MM.1S (cell line): Measurements from ENCODE around the gene C1orf210.

Experiments
- DNase-seq: peaks from one replicate; pipeline ENCODE4 v3.0.0-alpha.2; 2015
- H2AFZ ChIP-seq: fragments of 300-600 bp; sonication (generic); 2 replicates; pipeline ENCODE4 v1.6.0; 2016; ENCODE audit warnings: antibody characterized with exemption, low read length
- H3F3A ChIP-seq: fragments of 300-600 bp; sonication (generic); 2 replicates; pipeline ENCODE4 v1.6.1; 2016; ENCODE audit warnings: mild to moderate bottlenecking, antibody characterized with exemption, low read length, moderate library complexity, mixed read lengths; ENCODE audit not compliant: insufficient read depth
- H3K27ac ChIP-seq: fragments of 300-600 bp; sonication (generic); 2 replicates; pipeline ENCODE4 v1.5.1; 2016; ENCODE audit warnings: mild to moderate bottlenecking, low read length
- H3K27me3 ChIP-seq: fragments of 300-600 bp; sonication (generic); replicated peaks from 2 replicates; pipeline ENCODE4 v1.6.0; 2016; ENCODE audit warnings: low read length; ENCODE audit not compliant: insufficient read depth
- H3K36me3 ChIP-seq: fragments of 300-600 bp; sonication (generic); replicated peaks from 2 replicates; pipeline ENCODE4 v1.6.1; 2016; ENCODE audit warnings: mild to moderate bottlenecking, low read length, mixed read lengths; ENCODE audit not compliant: insufficient read depth
- H3K4me1 ChIP-seq: fragments of 300-600 bp; sonication (generic); 2 replicates; pipeline ENCODE4 v1.6.1; 2016; ENCODE audit warnings: low read length, mixed read lengths
- H3K4me2 ChIP-seq: fragments of 300-600 bp; sonication (generic); 2 replicates; pipeline ENCODE4 v1.6.0; 2016; ENCODE audit warnings: low read depth, low read length
- H3K4me3 ChIP-seq: fragments of 300-600 bp; sonication (generic); 2 replicates; pipeline ENCODE4 v1.5.1; 2016; ENCODE audit warnings: low read length, mixed read lengths
- H3K79me2 ChIP-seq: fragments of 300-600 bp; sonication (generic); 2 replicates; pipeline ENCODE4 v1.6.1; 2016; ENCODE audit warnings: mixed run types, low read length, mixed read lengths
- H3K9ac ChIP-seq: fragments of 300-600 bp; sonication (generic); 2 replicates; pipeline ENCODE4 v1.6.1; 2016; ENCODE audit warnings: low read length, mixed read lengths
- H3K9me2 ChIP-seq: fragments of 300-600 bp; sonication (generic); replicated peaks from 2 replicates; pipeline ENCODE4 v1.6.1; 2016; ENCODE audit warnings: mild to moderate bottlenecking, low read length, mixed read lengths; ENCODE audit not compliant: insufficient read depth
- H3K9me3 ChIP-seq: fragments of 300-600 bp; sonication (generic); replicated peaks from 2 replicates; pipeline ENCODE4 v1.6.1; 2016; ENCODE audit warnings: mild to moderate bottlenecking, low read length, mixed read lengths; ENCODE audit not compliant: insufficient read depth
- H4K20me1 ChIP-seq: fragments of 300-600 bp; sonication (generic); 2 replicates; pipeline ENCODE4 v1.6.1; 2016; ENCODE audit warnings: mild to moderate bottlenecking, low read length, moderate library complexity, mixed read lengths; ENCODE audit not compliant: insufficient read depth
- CTCF ChIP-seq: fragments of 300-600 bp; sonication (generic); IDR thresholded peaks from 2 replicates; pipeline ENCODE4 v1.5.1; 2016; ENCODE audit warnings: antibody characterized with exemption, low read length, mixed read lengths
- EZH2 ChIP-seq: fragments of 300-600 bp; sonication (generic); optimal IDR thresholded peaks from 2 replicates; pipeline ENCODE3; 2017; ENCODE audit warnings: low read depth, mild to moderate bottlenecking, antibody characterized with exemption, low read length, mixed read lengths
- EZH2phosphoT487 ChIP-seq: fragments of 300-600 bp; sonication (generic); IDR thresholded peaks from 2 replicates; pipeline ENCODE4 v1.6.1; 2018; ENCODE audit warnings: antibody characterized with exemption, low read length

Gene C1orf210

GRCh38 chr1:43235451-43236121, 49.8 kb downstream of the C1orf210 start:
- peaks cover 7% of the 10 kb centered on the region; the same call in 1 of the 2 replicates for H3F3A ChIP-seq
- TF ChIP-seq EZH2phosphoT487, result no peak
- no peak for TF ChIP-seq CTCF
- no peak for TF ChIP-seq EZH2
- H4K20me1 ChIP-seq, result no peaks in the 10 kb centered on the region
- no peaks in the 10 kb centered on the region for H3K79me2 ChIP-seq
- H3K4me1 ChIP-seq, result peaks cover 12% of the 10 kb centered on the region
- no peaks in the 10 kb centered on the region for H3K27me3 ChIP-seq
- no peak for DNase-seq
- H3K4me3 ChIP-seq, result no peak overlapping the region
- no peak overlapping the region for H3K9ac ChIP-seq
- no peaks in the 10 kb centered on the region for H3K9me3 ChIP-seq
- H3K27ac ChIP-seq, result no peak overlapping the region
- H3K4me2 ChIP-seq, result no peak overlapping the region
- H3K36me3 ChIP-seq, result no peaks in the 10 kb centered on the region
- no peak overlapping the region for H2AFZ ChIP-seq
- no peaks in the 10 kb centered on the region for H3K9me2 ChIP-seq

- no peak overlapping the region for H3K4me3 ChIP-seq
- H3F3A ChIP-seq, result peaks cover 7% of the 10 kb centered on the region; the same call in 1 of the 2 replicates
- peaks cover 12% of the 10 kb centered on the region for H3K4me1 ChIP-seq
- TF ChIP-seq EZH2phosphoT487, result no peak
- no peak for TF ChIP-seq EZH2
- TF ChIP-seq CTCF, result no peak
- DNase-seq, result no peak
- no peaks in the 10 kb centered on the region for H3K79me2 ChIP-seq
- no peak overlapping the region for H3K4me2 ChIP-seq
- no peaks in the 10 kb centered on the region for H3K36me3 ChIP-seq
- H3K9me2 ChIP-seq, result no peaks in the 10 kb centered on the region
- H3K27me3 ChIP-seq, result no peaks in the 10 kb centered on the region
- H3K9ac ChIP-seq, result no peak overlapping the region
- no peak overlapping the region for H2AFZ ChIP-seq
- H3K27ac ChIP-seq, result no peak overlapping the region
- H4K20me1 ChIP-seq, result no peaks in the 10 kb centered on the region
- no peaks in the 10 kb centered on the region for H3K9me3 ChIP-seq
Observed at GRCh38 chr1:43235040-43235439, 50.3 kb downstream of the C1orf210 start.

DNA sequence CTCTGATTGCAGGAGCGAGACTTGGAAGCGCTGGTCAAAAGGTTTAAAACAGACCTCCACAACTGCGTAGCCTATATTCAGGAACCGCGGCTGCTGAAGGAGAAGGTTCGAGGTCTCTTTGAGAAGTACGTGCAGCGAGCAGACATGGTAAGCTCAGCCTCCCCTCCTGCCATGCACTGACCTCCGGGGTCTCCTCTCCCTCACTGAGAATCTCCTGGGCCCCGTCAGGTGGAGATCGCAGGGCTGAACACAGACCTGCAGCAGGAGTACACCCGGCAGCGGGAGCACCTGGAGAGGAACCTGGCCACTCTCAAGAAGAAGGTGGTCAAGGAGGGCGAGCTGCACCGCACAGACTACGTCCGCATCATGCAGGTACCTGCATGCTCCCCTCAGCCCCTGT, 51.1 kb downstream of the C1orf210 start:
- no peaks in the 10 kb centered on the region for H3K27me3 ChIP-seq
- H3K36me3 ChIP-seq, result no peaks in the 10 kb centered on the region
- no peak overlapping the region for H3K4me3 ChIP-seq
- H4K20me1 ChIP-seq, result no peaks in the 10 kb centered on the region
- DNase-seq, result no peak
- no peaks in the 10 kb centered on the region for H3K9me2 ChIP-seq
- H3K27ac ChIP-seq, result no peak overlapping the region
- H3K9me3 ChIP-seq, result no peaks in the 10 kb centered on the region
- TF ChIP-seq EZH2phosphoT487 (no peak), EZH2 (no peak), CTCF (no peak)
- peaks cover 2% of the 10 kb centered on the region; the same call in 1 of the 2 replicates for H3F3A ChIP-seq
- no peak overlapping the region for H3K4me2 ChIP-seq
- peaks cover 6% of the 10 kb centered on the region for H3K4me1 ChIP-seq
- no peak overlapping the region for H2AFZ ChIP-seq
- H3K9ac ChIP-seq, result no peak overlapping the region
- H3K79me2 ChIP-seq, result no peaks in the 10 kb centered on the region
